ENCODE measurements around the gene HOXA7. TPM values are rescaled to one million over a fixed set of nuclear protein-coding genes. Genes with fewer than 3 reads are reported as not detected.

Gene HOXA7
- total RNA-seq, 2 donors from 2014 or later = not detected

DNA sequence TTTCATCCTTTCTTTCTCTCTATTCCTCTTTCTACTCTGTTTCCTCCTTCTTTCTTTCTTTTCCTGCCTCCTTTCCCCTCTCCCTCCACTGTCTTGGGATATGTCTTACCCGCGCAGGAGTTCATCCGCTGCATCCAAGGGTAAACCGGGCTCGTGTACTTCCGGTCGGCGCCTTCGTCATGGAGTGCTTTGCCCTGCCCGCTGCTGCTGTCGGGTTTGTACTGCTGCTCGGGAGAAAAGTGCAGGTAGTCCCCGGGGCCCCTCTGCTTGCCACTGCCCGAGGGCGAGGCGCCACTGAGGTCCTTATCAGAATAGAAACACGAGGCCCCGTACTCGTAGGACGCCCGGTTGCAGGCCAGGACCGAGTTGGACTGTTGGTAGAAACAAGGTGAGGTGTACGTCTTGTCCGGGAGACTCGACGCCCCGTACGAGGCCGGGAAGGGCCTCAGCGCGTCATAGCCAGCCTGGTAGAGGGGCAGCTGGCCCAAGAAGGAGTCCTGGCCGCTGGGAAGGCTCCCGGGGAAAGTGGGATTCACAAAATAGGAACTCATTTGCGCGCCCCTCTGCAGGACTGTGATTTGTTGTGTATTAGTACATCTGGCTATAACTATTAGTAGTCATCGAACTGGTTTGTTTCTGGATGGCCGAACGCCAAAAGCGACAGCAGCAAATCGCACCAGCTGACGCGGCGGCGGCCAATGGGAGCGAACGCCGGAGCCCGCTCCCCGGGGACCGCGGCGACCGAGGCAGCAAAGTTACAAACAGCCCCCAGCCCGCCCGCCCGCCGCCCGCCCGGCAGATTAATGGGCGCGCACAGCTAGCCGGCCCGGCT, 9.1 kb downstream of the HOXA7 start, which contains the start of gene HOXA6:
HOXA6 (minus strand) TSS at position 576 of the 832 bp plus-strand sequence; CDS start at position 551, 25 bp downstream.
- H3K9ac ChIP-seq (ENCODE audit: extremely low read depth, low read length, poor library complexity, severe bottlenecking) = no peak within 1 kb of the TSS
- peaks cover 100% of the 10 kb centered on the region for H3K27me3 ChIP-seq (ENCODE audit: control insufficient read depth, insufficient read depth, low read length, poor library complexity, severe bottlenecking)
- H3K27ac ChIP-seq (ENCODE audit: low read depth, low read length) = peak within 1 kb of the TSS; percentile 24
- Mint-ChIP-seq H3K4me1 (peaks cover 8% of the 10 kb centered on the region), H3K36me3 (ENCODE audit: low read depth) (no peaks in the 10 kb centered on the region), H3K27me3 (ENCODE audit: insufficient read depth) (peaks cover 100% of the 10 kb centered on the region), H3K9me3 (peaks cover 15% of the 10 kb centered on the region), H3K4me3 (no peak within 1 kb of the TSS), H3K27ac (no peak within 1 kb of the TSS)
- DNase-seq = peak; percentile 63
- no peaks in the 10 kb centered on the region for H3K4me1 ChIP-seq (ENCODE audit: control insufficient read depth, insufficient read depth, low read length)
- 19 to 20% methylated on average over 45 to 63 of the region's 63 CpGs for WGBS, 2 experiments (ENCODE audit: insufficient coverage in 1 of 2, insufficient read length in 1 of 2)
- TF ChIP-seq CTCF (conservative IDR thresholded peaks at IDR 0.05) = no peak
- H3K9me3 ChIP-seq (ENCODE audit: control insufficient read depth, low read length) = peaks cover 16% of the 10 kb centered on the region
- no peak within 1 kb of the TSS for H3K4me3 ChIP-seq (ENCODE audit: low read length)
- H3K36me3 ChIP-seq (ENCODE audit: control insufficient read depth, insufficient read depth, low read length) = no peaks in the 10 kb centered on the region

- 38 to 55% methylated on average over 2 to 5 of the region's 5 CpGs for WGBS, 2 experiments (ENCODE audit: insufficient coverage in 1 of 2, insufficient read length in 1 of 2)
- Histone ChIP-seq H3K4me1 (ENCODE audit: control insufficient read depth, insufficient read depth, low read length) (no peaks in the 10 kb centered on the region), H3K4me3 (ENCODE audit: low read length) (no peak overlapping the region), H3K27ac (ENCODE audit: low read depth, low read length) (no peak overlapping the region), H3K27me3 (ENCODE audit: control insufficient read depth, insufficient read depth, low read length, poor library complexity, severe bottlenecking) (peaks cover 100% of the 10 kb centered on the region), H3K9me3 (ENCODE audit: control insufficient read depth, low read length) (peaks cover 16% of the 10 kb centered on the region), H3K9ac (ENCODE audit: extremely low read depth, low read length, poor library complexity, severe bottlenecking) (no peak overlapping the region), H3K36me3 (ENCODE audit: control insufficient read depth, insufficient read depth, low read length) (no peaks in the 10 kb centered on the region)
- peaks cover 9% of the 10 kb centered on the region for H3K4me1 Mint-ChIP-seq
- H3K27me3 Mint-ChIP-seq (ENCODE audit: insufficient read depth) = peaks cover 100% of the 10 kb centered on the region
- no peak overlapping the region for H3K27ac Mint-ChIP-seq
- peak; percentile 41 for DNase-seq
- H3K9me3 Mint-ChIP-seq = peaks cover 15% of the 10 kb centered on the region
- no peak for TF ChIP-seq CTCF (conservative IDR thresholded peaks at IDR 0.05)
- H3K4me3 Mint-ChIP-seq = no peak overlapping the region
- H3K36me3 Mint-ChIP-seq (ENCODE audit: low read depth) = no peaks in the 10 kb centered on the region
Observed at GRCh38 chr7:27146491-27147198, 9.8 kb downstream of the HOXA7 start.

DNA sequence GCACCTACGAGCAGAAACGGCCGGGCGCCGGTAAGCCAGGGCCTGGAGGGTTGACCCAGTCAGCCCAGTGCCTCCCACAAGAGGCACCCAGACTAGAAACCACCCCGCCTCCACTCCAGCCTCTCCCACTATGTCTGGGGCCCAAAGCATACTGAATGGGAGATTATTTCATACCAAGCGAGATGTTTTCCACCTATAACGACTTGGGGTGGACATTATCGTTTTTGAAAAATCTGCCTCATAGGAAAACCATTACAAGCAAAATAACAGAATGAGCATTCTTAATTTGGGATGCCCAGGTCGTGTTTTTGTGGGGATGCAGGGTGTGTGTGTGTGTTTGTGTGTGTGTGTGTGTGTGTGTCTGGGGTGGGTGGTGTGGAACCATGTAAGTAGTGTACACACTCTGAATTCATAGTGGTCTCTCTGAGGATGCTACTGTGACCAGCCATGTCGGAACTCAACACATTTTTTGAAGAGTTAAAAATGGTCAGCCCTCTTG, 10.5 kb downstream of the HOXA7 start:
- Histone ChIP-seq H3K4me1 (ENCODE audit: control insufficient read depth, insufficient read depth, low read length) (no peaks in the 10 kb centered on the region), H3K27me3 (ENCODE audit: control insufficient read depth, insufficient read depth, low read length, poor library complexity, severe bottlenecking) (peaks cover 100% of the 10 kb centered on the region), H3K36me3 (ENCODE audit: control insufficient read depth, insufficient read depth, low read length) (no peaks in the 10 kb centered on the region), H3K27ac (ENCODE audit: low read depth, low read length) (no peak overlapping the region), H3K4me3 (ENCODE audit: low read length) (no peak overlapping the region), H3K9ac (ENCODE audit: extremely low read depth, low read length, poor library complexity, severe bottlenecking) (no peak overlapping the region), H3K9me3 (ENCODE audit: control insufficient read depth, low read length) (peaks cover 16% of the 10 kb centered on the region)
- Mint-ChIP-seq H3K4me3 (no peak overlapping the region), H3K27ac (no peak overlapping the region), H3K4me1 (peaks cover 9% of the 10 kb centered on the region), H3K27me3 (ENCODE audit: insufficient read depth) (peaks cover 100% of the 10 kb centered on the region), H3K36me3 (ENCODE audit: low read depth) (no peaks in the 10 kb centered on the region), H3K9me3 (peaks cover 15% of the 10 kb centered on the region)
- DNase-seq = no peak
- TF ChIP-seq CTCF (conservative IDR thresholded peaks at IDR 0.05) = no peak
- WGBS, 2 experiments (ENCODE audit: insufficient coverage in 1 of 2, insufficient read length in 1 of 2) = 71 to 80% methylated on average over 9 to 11 of the region's 11 CpGs

Measured in endodermal cell (in vitro differentiated cells).